ENCODE results near the gene PCBD2.

The PCBD2 gene

GRCh38 chr5:135008981-135009735 lies 104.2 kb downstream of the PCBD2 start:
- DNase-seq, result no peak

DNA sequence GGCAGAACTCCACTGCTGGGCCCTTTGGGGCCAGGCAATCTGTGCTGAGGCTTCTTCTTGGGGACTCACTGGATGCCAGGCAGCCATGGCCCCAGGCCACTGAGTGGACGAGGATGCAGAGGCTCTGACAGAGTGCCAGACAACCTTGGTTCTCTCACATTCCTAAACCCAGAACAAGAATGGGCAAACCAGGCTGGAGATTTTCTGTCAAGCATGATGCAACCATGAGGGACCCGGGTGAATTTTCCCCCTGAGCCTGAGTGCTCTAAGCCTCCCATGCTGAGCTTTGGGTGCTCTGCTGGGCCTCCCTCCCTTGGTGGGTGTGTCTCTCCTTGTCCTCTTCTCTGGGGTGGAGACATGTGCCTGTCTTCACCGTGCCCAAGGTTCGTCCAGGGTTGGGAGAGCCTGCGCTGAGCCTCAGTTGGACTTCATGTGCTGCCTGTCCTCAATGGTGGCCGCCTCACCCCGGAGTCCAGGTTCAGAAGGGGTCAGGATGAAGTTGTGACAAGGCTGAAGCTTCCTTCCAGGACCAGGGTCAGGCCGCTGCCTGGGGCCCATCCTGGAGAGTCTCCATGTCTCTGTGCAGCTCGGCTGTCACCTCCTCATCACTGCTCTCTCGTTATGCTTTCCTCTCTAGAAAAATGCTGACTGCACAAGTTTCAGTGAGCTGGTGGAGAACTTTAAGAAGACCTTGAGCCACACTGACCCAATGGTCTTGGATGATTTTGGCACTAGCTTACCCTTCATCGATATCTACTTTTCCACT lies 105.0 kb downstream of the PCBD2 start:
- no peak for DNase-seq

- no peak for DNase-seq
Observed at GRCh38 chr5:135010502-135011354, 105.8 kb downstream of the PCBD2 start.

- no peak for DNase-seq
Observed at GRCh38 chr5:135011355-135012032, 106.6 kb downstream of the PCBD2 start.

DNA sequence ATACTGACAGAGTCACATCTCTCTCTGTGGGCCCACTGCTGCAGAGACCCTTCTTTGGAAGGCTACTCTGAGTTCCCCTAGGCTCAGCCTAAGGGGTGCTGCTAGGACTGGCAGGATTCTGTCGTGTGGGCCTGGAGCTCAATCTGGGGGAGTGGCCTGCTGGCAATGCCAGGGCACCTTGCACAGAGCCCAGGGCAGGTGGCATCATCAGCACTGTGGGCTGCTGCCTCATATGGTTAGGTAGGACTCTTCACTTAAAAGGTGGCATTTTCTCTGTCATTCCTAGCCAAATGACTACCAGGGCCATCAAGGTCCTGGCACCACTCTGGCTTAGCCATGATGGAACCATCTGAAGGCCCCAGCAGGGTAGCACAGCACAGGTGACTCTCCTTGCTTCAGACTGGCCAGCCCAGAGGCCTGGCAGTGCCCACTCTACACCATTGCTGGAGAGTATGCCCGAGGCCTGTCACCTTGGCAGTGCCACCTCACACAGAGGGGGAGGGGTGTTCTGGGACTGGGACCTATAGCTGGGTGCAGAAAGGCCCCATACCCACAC lies 107.2 kb downstream of the PCBD2 start:
- no peak for DNase-seq
